Calu3 (cell line): ENCODE results near the gene TNFRSF21. TPM values are rescaled to one million over a fixed set of nuclear protein-coding genes. Genes with fewer than 3 reads are reported as not detected.

Experiments used
- BruUV-seq: library from RNA; stranded (reverse); fragments of 400-500 nt; replicated peaks from 2 replicates; lab custom pipeline; 2021; lab: Mats Ljungman, UMichigan
- CTCF ChIA-PET: fragments of 300-600 bp; sonication (Branson Sonifier 250); formaldehyde crosslinking; loops from one replicate; lab custom pipeline; 2022; ENCODE audit warnings: antibody characterized with exemption; lab: Charles Lee
- DNase-seq: peaks from one replicate; pipeline ENCODE4 v3.0.0; 2022
- H3K27ac Mint-ChIP-seq: one replicate; pipeline ENCODE4 v1.8.0; 2022; ENCODE audit warnings: mixed read lengths; ENCODE audit not compliant: unreplicated experiment
- H3K27me3 Mint-ChIP-seq: one replicate; pipeline ENCODE4 v1.8.0; 2022; ENCODE audit warnings: mixed read lengths; ENCODE audit not compliant: unreplicated experiment
- H3K36me3 Mint-ChIP-seq: one replicate; pipeline ENCODE4 v1.8.0; 2022; ENCODE audit warnings: mild to moderate bottlenecking, moderate library complexity, mixed read lengths; ENCODE audit not compliant: insufficient read depth, unreplicated experiment
- H3K4me1 Mint-ChIP-seq: one replicate; pipeline ENCODE4 v1.8.0; 2022; ENCODE audit warnings: mild to moderate bottlenecking, low read depth, mixed read lengths; ENCODE audit not compliant: unreplicated experiment
- H3K4me3 Mint-ChIP-seq: one replicate; pipeline ENCODE4 v1.8.0; 2022; ENCODE audit warnings: mild to moderate bottlenecking, low read depth, moderate library complexity, mixed read lengths; ENCODE audit not compliant: unreplicated experiment
- H3K9me3 Mint-ChIP-seq: one replicate; pipeline ENCODE4 v1.8.0; 2022; ENCODE audit warnings: low read depth, mixed read lengths; ENCODE audit not compliant: unreplicated experiment
- intact Hi-C: fragments of 100-400 bp; cut with micrococcal nuclease; formaldehyde crosslinking; loops from one replicate; pipeline ENCODE4 v1.10.0; 2022; ENCODE audit not compliant: unreplicated experiment
- total RNA-seq: library from RNA; stranded (reverse); gene quantifications from 2 replicates; pipeline ENCODE4 v1.2.3, GENCODE V29; 2022
- TF ChIP-seq, protein P1 (sequence below): fragments of 200-600 bp; IDR thresholded peaks from one replicate; pipeline ENCODE4 v1.8.0; 2022; ENCODE audit warnings: antibody characterized with exemption; ENCODE audit not compliant: unreplicated experiment

TNFRSF21 gene
- total RNA-seq, 1 experiment from 2014 or later: 255 TPM

GRCh38 chr6:47299965-47300364 lies 9.7 kb downstream of the TNFRSF21 start:
- DNase-seq: no peak
- CTCF ChIA-PET: interaction anchor here (1.3 kb wide), 1 partner anchor 57 kb away, joined by 3 read pairs; no protein-coding TSS in a partner anchor
- Mint-ChIP-seq H3K27me3 (no peaks in the 10 kb centered on the region), H3K36me3 (peaks cover 53% of the 10 kb centered on the region), H3K9me3 (no peaks in the 10 kb centered on the region), H3K4me1 (peaks cover 85% of the 10 kb centered on the region), H3K27ac (peak overlapping the region; percentile 27), H3K4me3 (peak overlapping the region; percentile 98)
- TF ChIP-seq, protein P1, sequence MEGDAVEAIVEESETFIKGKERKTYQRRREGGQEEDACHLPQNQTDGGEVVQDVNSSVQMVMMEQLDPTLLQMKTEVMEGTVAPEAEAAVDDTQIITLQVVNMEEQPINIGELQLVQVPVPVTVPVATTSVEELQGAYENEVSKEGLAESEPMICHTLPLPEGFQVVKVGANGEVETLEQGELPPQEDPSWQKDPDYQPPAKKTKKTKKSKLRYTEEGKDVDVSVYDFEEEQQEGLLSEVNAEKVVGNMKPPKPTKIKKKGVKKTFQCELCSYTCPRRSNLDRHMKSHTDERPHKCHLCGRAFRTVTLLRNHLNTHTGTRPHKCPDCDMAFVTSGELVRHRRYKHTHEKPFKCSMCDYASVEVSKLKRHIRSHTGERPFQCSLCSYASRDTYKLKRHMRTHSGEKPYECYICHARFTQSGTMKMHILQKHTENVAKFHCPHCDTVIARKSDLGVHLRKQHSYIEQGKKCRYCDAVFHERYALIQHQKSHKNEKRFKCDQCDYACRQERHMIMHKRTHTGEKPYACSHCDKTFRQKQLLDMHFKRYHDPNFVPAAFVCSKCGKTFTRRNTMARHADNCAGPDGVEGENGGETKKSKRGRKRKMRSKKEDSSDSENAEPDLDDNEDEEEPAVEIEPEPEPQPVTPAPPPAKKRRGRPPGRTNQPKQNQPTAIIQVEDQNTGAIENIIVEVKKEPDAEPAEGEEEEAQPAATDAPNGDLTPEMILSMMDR: no peak
- BruUV-seq: no TSS peak
- intact Hi-C loops: loop anchor here (5.0 kb wide), 2 partner anchors 53 to 113 kb away; no protein-coding TSS in a partner anchor

GRCh38 chr6:47298475-47298874 lies 11.2 kb downstream of the TNFRSF21 start:
- Mint-ChIP-seq H3K4me3 (peak overlapping the region; percentile 17), H3K36me3 (peaks cover 51% of the 10 kb centered on the region), H3K27me3 (no peaks in the 10 kb centered on the region), H3K27ac (peak overlapping the region; percentile 33), H3K9me3 (no peaks in the 10 kb centered on the region), H3K4me1 (peaks cover 83% of the 10 kb centered on the region)
- no TSS peak for BruUV-seq
- intact Hi-C loops: no loop called here
- no peak for DNase-seq
- CTCF ChIA-PET: interaction anchor here (1.0 to 1.5 kb wide), 2 partner anchors 11 to 64 kb away, joined by 3 read pairs; partner anchors contain the start of gene TNFRSF21
- TF ChIP-seq, protein P1: no peak

DNA sequence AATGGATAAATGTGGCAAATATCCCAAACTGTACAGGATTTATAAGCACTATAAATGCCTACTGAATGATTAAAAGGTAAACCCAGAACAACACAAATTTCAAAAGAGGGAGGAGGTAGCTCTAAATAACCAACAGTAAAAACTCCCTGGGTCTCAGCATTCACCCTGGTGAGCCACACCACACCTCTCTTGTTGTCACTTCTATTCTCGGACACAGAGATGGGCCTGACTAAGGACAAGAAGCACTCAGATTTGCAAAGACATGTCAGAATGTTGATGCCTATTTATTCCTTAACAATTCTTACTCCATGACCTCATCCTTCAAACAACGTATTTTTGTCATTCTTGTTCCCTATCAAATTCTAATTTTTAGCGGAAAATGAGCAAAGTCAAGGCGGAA lies 14.7 kb downstream of the TNFRSF21 start:
- intact Hi-C loops: no loop called here
- H3K4me1 Mint-ChIP-seq: peaks cover 83% of the 10 kb centered on the region
- BruUV-seq: no TSS peak
- no peak for DNase-seq
- peak overlapping the region; percentile 40 for H3K4me3 Mint-ChIP-seq
- CTCF ChIA-PET: interaction anchor here (0.7 kb wide), 1 partner anchor 11 kb away, joined by 3 read pairs; no protein-coding TSS in a partner anchor
- H3K9me3 Mint-ChIP-seq: no peaks in the 10 kb centered on the region
- no peaks in the 10 kb centered on the region for H3K27me3 Mint-ChIP-seq
- H3K36me3 Mint-ChIP-seq: peaks cover 59% of the 10 kb centered on the region
- TF ChIP-seq, protein P1: no peak
- peak overlapping the region; percentile 48 for H3K27ac Mint-ChIP-seq

DNA sequence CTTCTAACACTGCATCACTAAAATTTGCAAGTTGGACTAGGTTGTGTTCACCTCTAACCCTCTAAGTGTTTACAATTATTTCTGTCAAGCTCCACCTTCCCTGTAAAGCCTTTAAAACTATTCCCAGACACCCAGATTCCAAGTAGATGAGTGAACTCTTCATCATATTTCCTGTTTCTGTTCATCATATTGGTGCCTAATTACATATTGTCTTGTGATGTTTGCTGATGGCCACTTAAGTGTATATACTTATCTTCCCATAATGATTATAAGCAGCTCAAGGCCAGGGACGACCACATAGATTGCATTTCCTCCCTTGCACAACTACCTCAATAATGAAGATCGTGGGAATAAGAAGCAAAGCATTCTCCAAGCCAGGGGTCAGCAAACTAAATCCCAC lies 16.8 kb downstream of the TNFRSF21 start:
- intact Hi-C loops: no loop called here
- Mint-ChIP-seq H3K36me3 (peaks cover 66% of the 10 kb centered on the region), H3K4me3 (peak overlapping the region; percentile 45), H3K9me3 (no peaks in the 10 kb centered on the region), H3K27me3 (no peaks in the 10 kb centered on the region), H3K27ac (peak overlapping the region; percentile 67), H3K4me1 (peaks cover 95% of the 10 kb centered on the region)
- CTCF ChIA-PET: interaction anchor here (0.6 to 1.4 kb wide), 2 partner anchors 158 to 195 kb away, joined by 3 to 7 read pairs; no protein-coding TSS in a partner anchor
- TF ChIP-seq, protein P1: no peak
- no TSS peak for BruUV-seq
- DNase-seq: no peak
